HG02938 (cell line): ENCODE data around the gene EHBP1.

Experiments
- ATAC-seq: cut with Tn5 transposase; IDR thresholded peaks from one replicate; pipeline ENCODE4 v1.9.1; 2021; ENCODE audit warnings: mild to moderate bottlenecking, moderate library complexity; ENCODE audit not compliant: unreplicated experiment

The EHBP1 gene

GRCh38 chr2:62939735-62940491, 234.4 kb downstream of the EHBP1 start:
- ATAC-seq: no peak

- no peak for ATAC-seq
Observed at GRCh38 chr2:62940697-62941096, 235.2 kb downstream of the EHBP1 start.

GRCh38 chr2:62941413-62941812, 235.9 kb downstream of the EHBP1 start:
- ATAC-seq: no peak

GRCh38 chr2:62944362-62944761, 238.8 kb downstream of the EHBP1 start:
- no peak for ATAC-seq

GRCh38 chr2:62947403-62947802, 241.9 kb downstream of the EHBP1 start:
- no peak for ATAC-seq

- no peak for ATAC-seq
Observed at GRCh38 chr2:62956651-62957050, 251.1 kb downstream of the EHBP1 start.

GRCh38 chr2:62958206-62958605, 252.7 kb downstream of the EHBP1 start:
- ATAC-seq: no peak

GRCh38 chr2:62964050-62964449, 258.5 kb downstream of the EHBP1 start:
- ATAC-seq: no peak

GRCh38 chr2:62964671-62965070, 259.2 kb downstream of the EHBP1 start:
- no peak for ATAC-seq

- no peak for ATAC-seq
Observed at GRCh38 chr2:62966991-62967390, 261.5 kb downstream of the EHBP1 start.

GRCh38 chr2:62968168-62968567, 262.7 kb downstream of the EHBP1 start:
- ATAC-seq: no peak

GRCh38 chr2:62968668-62969067, 263.2 kb downstream of the EHBP1 start:
- ATAC-seq: no peak

- no peak for ATAC-seq
Observed at GRCh38 chr2:62971936-62972335, 266.4 kb downstream of the EHBP1 start.

- no peak for ATAC-seq
Observed at GRCh38 chr2:62972601-62973000, 267.1 kb downstream of the EHBP1 start.

- no peak for ATAC-seq
Observed at GRCh38 chr2:62974999-62975398, 269.5 kb downstream of the EHBP1 start.

GRCh38 chr2:62991605-62992004, 286.1 kb downstream of the EHBP1 start:
- no peak for ATAC-seq

- no peak for ATAC-seq
Observed at GRCh38 chr2:62992561-62992960, 287.0 kb downstream of the EHBP1 start.

- no peak for ATAC-seq
Observed at GRCh38 chr2:62994206-62994605, 288.7 kb downstream of the EHBP1 start.

- ATAC-seq: no peak
Observed at GRCh38 chr2:62996534-62997186, 291.1 kb downstream of the EHBP1 start.

GRCh38 chr2:62998949-62999348, 293.4 kb downstream of the EHBP1 start:
- no peak for ATAC-seq

GRCh38 chr2:62999905-63000304, 294.4 kb downstream of the EHBP1 start:
- no peak for ATAC-seq

- no peak for ATAC-seq
Observed at GRCh38 chr2:63000801-63001200, 295.3 kb downstream of the EHBP1 start.

- no peak for ATAC-seq
Observed at GRCh38 chr2:63001576-63001975, 296.1 kb downstream of the EHBP1 start.
